ENCODE data around the gene TRAF5. TPM values are rescaled to one million over a fixed set of nuclear protein-coding genes. Genes with fewer than 3 reads are reported as not detected.

TRAF5 gene
- total and polyA plus RNA-seq, 12 donors, result 1.3 to 5.5 (median 1.9) TPM

DNA sequence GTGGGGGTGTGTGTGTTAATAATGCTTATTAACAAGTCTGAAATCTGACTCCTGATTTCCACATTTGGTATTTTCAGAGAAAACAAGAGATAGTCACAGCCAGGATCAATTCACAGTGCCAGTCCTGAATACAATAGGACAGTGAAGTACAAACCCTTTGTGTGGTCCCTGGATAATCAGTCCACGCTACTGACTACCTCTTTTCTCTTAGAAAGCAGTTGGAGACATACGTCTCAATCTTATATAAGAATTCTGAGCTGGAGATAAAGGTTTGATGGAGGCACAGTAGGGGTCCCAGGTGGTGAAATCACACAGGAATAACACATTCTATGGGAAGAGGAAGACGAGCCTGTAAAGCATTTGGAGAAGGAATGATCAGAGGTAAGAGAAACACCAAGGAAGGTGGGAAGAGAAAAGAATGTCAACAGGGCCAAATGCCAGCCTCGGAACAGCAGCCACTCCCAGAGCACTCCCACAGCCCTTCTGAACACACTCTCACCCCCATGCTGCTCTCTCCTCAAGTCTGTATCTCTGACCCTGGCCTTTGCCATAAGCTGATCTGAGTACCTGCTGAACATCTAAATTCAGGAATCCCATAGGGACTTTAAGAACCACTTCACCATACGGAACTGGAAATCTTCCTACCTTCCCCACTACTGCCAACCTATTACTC lies 48.6 kb downstream of the TRAF5 start:
- Histone ChIP-seq H3K27ac (no peak overlapping the region), H3K36me3 (peaks cover 0 to 40% (median 0%) of the 10 kb centered on the region in 9 donors), H3K4me3 (no peak overlapping the region), H3K27me3 (no peaks in the 10 kb centered on the region), H3K4me1 (peaks cover 0 to 14% (median 0%) of the 10 kb centered on the region in 9 donors), H3K9me3 (no peaks in the 10 kb centered on the region)
- intact Hi-C loops (cut with DNase I), result no loop called here
- WGBS, 2 donors, result 74 to 82% methylated on average over 5 of the region's 5 CpGs
- TF ChIP-seq, protein P1, sequence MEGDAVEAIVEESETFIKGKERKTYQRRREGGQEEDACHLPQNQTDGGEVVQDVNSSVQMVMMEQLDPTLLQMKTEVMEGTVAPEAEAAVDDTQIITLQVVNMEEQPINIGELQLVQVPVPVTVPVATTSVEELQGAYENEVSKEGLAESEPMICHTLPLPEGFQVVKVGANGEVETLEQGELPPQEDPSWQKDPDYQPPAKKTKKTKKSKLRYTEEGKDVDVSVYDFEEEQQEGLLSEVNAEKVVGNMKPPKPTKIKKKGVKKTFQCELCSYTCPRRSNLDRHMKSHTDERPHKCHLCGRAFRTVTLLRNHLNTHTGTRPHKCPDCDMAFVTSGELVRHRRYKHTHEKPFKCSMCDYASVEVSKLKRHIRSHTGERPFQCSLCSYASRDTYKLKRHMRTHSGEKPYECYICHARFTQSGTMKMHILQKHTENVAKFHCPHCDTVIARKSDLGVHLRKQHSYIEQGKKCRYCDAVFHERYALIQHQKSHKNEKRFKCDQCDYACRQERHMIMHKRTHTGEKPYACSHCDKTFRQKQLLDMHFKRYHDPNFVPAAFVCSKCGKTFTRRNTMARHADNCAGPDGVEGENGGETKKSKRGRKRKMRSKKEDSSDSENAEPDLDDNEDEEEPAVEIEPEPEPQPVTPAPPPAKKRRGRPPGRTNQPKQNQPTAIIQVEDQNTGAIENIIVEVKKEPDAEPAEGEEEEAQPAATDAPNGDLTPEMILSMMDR (IDR thresholded peaks at IDR 0.05), result no peak
- ATAC-seq (no peak), DNase-seq (no peak)

DNA sequence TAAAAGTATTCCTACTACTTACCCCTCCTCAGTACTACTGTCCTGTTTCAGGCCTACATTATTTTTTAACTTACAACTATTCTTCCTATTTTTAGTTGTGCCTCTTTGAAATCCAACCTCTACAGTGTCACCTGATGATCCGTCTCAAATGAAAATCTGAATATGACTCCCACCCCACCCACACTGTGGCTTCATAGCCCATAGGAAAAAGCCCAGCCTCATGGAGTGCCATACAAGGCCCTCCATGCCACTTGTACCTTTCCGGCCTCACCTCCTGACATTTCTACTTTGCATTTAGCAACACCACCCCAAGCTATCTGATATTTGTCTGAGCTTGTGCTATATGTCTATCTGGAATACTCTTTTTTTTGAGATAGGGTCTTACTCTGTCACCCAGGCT lies 49.3 kb downstream of the TRAF5 start:
- TF ChIP-seq, protein P1 (IDR thresholded peaks at IDR 0.05), result no peak
- Histone ChIP-seq H3K4me3 (no peak overlapping the region), H3K27ac (no peak overlapping the region), H3K27me3 (no peaks in the 10 kb centered on the region), H3K36me3 (peaks cover 0 to 40% (median 0%) of the 10 kb centered on the region in 9 donors), H3K9me3 (no peaks in the 10 kb centered on the region), H3K4me1 (peaks cover 0 to 14% (median 0%) of the 10 kb centered on the region in 9 donors)
- intact Hi-C loops (cut with DNase I), result no loop called here
- no peak for DNase-seq
- 94 to 98% methylated on average over 2 of the region's 2 CpGs for WGBS, 2 donors
- no peak for ATAC-seq

DNA sequence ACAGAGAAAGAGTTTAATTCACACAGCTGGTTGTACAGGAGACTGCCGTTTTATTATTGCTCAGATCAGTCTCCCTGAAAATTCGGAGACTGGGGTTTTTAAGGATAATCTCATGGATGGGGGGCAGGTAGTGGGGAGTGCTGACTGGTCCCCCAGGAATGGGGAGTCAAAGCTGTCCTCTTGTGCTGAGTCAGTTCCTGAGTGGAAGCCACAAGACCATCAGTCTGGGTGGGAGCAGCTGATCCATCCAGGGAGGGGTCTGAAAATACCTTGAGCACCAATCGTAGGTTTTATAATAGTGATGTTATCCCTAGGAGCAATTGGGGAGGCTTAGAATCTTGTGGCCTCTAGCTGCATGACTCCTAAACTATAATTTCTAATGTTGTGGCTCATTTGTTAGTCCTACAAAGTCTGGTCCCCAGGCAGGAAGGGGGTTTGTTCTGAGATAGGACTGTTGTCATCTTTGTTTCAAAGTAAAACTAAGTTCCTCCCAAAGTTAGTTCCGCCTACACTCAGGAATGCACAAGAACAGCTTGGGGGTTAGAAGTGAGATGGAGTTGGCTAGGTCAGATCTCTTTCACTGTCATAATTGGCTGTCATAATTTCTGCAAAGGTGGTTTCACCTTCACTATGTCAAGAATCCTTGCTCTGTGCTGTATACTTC lies 50.3 kb downstream of the TRAF5 start:
- intact Hi-C loops (cut with DNase I), result no loop called here
- no peak for ATAC-seq
- no peaks in the 10 kb centered on the region for H3K9me3 ChIP-seq
- peaks cover 0 to 33% (median 0%) of the 10 kb centered on the region in 9 donors for H3K36me3 ChIP-seq
- peak overlapping the region in 1 of 10 donors; percentile 16 for H3K27ac ChIP-seq
- H3K4me3 ChIP-seq, result no peak overlapping the region
- WGBS, 2 donors, result 85 to 91% methylated on average over 4 of the region's 4 CpGs
- TF ChIP-seq, protein P1 (IDR thresholded peaks at IDR 0.05), result no peak
- no peak for DNase-seq
- no peaks in the 10 kb centered on the region for H3K27me3 ChIP-seq
- H3K4me1 ChIP-seq, result peaks cover 0 to 18% (median 5%) of the 10 kb centered on the region in 9 donors

DNA sequence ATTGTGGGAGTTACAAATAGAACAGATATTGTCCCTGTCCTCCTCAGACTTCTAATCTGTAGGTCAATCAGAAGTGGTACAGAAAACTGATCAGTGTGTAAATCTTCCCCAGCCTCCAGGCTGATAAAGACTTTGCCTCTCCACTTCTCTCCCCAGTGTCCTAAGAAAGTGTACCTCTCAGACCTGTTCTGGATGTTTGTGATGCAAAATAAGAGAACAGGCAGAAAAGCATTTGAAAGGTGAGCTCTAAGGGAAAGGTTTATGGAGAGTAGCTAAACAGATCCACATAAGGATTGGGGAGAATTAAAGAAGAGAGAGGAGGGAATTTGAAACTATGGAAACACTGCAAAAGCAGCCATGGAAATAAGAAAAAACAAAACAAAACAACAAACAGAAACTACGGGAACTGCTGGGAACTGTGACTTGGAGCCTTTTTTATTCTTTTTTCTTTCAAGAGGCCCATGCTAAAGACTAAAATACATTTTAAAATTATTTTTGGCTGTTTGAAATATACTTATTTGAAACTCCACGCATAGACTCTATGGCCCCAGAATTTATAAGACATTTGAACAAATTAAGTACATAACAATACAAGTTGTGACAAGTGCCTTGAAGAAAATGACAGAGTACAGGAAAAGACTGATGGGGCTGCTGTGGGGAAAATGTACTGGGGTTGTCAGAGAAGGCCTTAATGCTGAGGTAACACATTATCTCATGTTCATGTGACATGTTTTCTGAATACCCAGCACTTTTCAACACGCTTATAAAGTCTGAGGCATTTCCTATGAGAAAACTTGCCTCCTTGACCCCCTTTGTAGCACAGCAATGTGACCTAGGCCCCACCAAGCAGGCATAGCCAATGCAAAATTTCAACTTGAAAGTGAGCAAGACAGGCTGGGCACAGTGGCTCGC lies 51.2 kb downstream of the TRAF5 start:
- TF ChIP-seq, protein P1 (IDR thresholded peaks at IDR 0.05), result no peak
- DNase-seq (no peak), ATAC-seq (no peak)
- H3K4me3 ChIP-seq, result no peak overlapping the region
- H3K9me3 ChIP-seq, result no peaks in the 10 kb centered on the region
- peak overlapping the region in 1 of 10 donors; percentile 19 for H3K27ac ChIP-seq
- 79 to 87% methylated on average over 4 of the region's 4 CpGs for WGBS, 2 donors
- peaks cover 0 to 28% (median 0%) of the 10 kb centered on the region in 9 donors for H3K36me3 ChIP-seq
- peaks cover 0 to 22% (median 7%) of the 10 kb centered on the region in 9 donors for H3K4me1 ChIP-seq
- no peaks in the 10 kb centered on the region for H3K27me3 ChIP-seq
- intact Hi-C loops (cut with DNase I), result no loop called here
